Central memory CD4-positive, alpha-beta T cell (primary cell): ENCODE measurements around the gene C7orf33.
"Not testable (repeated sequence)": the region's sequence is repeated elsewhere in the genome, so short reads cannot be mapped to it uniquely, and the experiment has no call there.

ENCODE experiments used
- DNase-seq: peaks from one replicate; pipeline ENCODE4 v3.0.0; 2022

The C7orf33 gene

DNA sequence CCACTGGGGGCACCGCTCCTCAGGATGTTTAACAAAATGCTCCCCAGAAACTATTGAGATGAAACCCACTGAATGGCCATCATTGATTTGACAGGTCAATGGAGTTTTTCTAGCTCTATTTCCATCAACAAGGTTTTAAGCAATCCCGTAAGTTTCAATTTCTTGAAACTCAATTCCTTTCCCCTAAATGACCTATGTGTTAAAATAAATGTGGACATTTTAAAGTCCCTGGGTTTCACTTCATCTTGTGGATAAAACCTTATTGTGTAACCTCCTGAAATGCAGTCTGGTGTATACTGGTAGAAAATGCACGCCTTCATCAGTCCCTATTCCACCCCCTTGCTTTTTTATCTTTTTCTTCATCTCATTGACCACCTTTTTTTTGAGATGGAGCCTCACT lies 8.9 kb upstream of the C7orf33 start:
- DNase-seq = no peak

DNA sequence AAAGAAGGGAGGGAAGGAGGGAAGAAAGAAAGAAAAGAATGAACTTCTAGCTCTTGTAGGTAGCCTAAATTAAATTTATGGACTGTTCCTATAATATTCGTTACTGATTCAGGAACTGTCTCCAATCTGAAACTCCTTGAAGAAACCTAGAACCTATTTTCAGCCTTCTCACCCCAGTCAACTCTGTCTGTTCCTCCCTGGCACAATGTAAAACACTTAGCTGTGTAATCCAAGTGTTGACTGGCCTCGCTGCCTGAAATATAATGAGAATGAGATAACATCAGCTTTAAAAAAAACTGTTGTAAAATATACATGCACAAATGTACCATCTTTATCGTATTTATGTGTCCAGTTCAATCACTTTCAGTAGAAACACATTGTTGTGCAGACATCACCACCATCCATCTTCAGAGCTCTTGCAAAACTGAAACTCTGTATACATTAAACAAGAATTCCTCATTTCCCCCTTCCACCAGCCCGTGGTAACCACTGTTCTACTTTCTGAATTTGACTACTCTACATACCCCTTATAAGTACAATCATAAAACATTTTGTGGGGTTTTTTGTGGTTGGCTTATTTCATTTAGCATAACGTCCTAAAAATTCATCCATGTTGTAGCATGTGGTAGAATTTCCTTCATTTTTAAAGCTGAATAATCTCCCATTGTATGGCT lies 6.3 kb upstream of the C7orf33 start:
- DNase-seq = no peak

DNA sequence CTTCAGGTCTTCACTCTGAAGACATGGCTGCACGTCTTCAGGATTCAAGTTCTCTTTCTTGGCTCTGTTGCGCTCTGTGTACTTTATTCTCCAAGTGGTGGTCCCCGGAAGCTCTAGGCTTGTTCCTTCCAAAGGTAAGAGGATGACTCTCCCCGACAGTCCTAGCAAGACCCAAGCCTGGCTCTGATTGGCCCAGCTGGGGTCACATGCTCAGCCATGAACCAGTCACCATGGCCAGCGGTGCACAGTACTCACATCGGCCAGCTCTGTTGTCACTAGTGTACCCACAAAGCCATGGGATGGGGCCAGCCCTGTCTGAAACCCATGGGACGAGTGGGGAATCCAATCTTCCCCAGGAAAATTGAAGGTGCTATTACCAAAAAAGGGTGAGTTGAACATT lies 5.2 kb upstream of the C7orf33 start:
- DNase-seq = no peak

DNA sequence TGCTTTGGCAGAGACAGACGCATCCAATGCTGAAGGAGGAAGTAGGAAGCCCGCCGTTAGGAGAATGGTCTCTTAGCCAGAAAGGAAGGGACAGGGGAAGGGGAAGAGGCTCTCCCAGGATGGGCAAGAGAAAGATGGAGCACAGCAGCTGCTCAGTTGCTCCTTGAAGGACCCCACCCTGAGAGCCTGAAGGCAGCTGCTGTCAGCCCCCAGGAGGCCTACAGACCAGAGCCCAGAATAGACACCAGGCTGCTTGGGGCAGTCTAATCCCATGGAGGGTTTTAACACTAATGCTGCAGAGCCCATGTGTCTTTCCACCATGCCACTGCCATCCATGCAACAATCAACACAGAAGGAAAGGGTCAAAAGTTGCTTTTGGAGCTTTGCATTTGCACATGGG lies 3.5 kb upstream of the C7orf33 start:
- DNase-seq = no peak

- DNase-seq = no peak
These were observed 2.4 kb upstream of the C7orf33 start for GRCh38 chr7:148588168-148588567.

- no peak for DNase-seq
These were observed 1.9 kb upstream of the C7orf33 start for GRCh38 chr7:148588670-148589131.

GRCh38 chr7:148589640-148590039 lies 926 bp upstream of the C7orf33 start:
- no peak for DNase-seq

DNA sequence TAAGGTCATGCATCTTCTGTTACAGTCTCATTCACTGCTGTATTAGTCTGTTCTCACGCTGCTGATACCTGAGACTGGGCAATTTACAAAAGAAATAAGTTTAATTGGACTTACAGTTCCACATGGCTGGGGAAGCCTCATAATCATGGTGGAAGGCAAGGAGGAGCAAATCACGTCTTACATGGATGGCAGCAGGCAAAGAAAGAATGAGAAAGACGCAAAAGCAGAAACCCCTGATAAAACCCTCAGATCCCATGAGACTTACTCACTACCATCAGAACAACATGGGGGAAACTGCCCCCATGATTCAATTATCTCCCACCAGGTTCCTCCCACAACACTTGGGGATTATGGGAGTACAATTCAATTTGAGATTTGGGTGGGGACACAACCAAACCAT lies 5.8 kb downstream of the C7orf33 start:
- DNase-seq = not testable (repeated sequence)

DNA sequence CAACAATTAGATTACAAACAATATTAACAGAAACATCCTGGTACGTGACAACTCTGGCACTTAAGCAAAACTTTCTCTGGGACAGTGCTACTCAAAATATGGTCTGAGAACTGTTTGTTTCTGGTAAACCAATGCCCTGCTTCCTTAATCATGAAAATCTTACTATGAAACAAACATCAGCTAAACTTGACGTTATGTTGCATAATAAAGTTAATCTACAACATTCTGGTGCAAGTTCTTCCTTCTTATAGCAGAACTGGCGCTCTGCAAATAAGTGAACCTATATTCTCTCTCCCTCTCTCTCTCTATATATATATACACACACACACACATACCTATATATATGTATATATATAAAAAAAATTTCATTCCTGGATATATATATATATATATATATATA lies 7.8 kb downstream of the C7orf33 start:
- no peak for DNase-seq

- DNase-seq = no peak
These were observed 14.8 kb downstream of the C7orf33 start for GRCh38 chr7:148605350-148605749.

DNA sequence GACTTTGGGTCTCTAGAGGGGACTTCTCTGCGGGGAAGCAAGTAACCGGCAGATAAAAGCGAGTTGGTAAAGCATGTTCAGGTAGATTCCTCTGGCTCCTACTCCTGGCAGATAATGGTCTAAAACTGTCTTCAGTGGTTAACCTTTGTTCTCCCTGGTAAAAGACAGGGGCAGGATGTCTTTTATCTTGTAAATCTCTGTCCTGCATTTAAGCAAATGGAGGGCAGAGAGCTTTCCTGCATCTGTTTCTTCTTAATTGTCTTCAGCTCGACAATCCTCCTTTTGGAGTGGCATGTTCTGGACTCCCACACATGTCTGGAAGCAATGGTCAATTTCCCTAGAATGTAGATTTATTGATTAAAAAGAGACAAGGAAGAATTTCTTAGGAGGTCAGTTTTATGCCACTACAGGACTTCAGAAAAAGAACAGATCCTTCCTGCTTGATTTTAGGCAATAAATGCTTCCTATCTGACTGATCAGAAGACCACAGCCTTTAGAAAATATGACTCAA lies 16.6 kb downstream of the C7orf33 start:
- DNase-seq = peak; percentile 3

GRCh38 chr7:148609045-148609725 lies 18.6 kb downstream of the C7orf33 start:
- DNase-seq = no peak

GRCh38 chr7:148611692-148612091 lies 21.1 kb downstream of the C7orf33 start:
- DNase-seq = no peak

DNA sequence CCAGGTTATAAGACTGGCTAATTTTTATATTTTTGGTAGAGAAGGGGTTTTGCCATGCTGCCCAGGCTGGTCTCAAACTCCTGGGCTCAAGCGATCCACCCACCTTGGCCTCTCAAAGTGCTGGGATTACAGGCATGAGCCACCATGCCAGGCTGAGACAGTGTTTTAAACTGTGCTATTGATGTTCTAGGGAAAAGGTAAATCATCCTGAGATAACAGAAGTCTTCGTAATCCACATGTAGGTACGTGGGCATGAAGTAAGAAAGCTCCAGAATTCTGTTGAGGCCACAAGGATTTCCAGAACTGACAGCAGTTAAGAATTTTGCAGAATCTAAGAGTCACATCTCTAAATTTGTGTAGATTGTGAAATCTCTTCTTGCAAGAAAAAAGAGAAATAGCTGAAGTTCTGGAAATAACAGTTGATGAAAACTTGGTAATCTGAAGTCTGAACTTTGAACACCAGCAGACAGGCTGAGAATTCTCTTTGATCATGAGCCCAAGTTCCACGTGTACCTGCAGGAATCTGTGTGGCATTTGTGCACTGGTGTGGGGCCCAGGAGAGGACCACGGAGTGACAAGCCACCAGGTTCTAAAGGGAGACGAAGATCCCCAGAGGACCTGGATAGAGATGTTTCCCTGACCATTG lies 24.6 kb downstream of the C7orf33 start:
- no peak for DNase-seq

DNA sequence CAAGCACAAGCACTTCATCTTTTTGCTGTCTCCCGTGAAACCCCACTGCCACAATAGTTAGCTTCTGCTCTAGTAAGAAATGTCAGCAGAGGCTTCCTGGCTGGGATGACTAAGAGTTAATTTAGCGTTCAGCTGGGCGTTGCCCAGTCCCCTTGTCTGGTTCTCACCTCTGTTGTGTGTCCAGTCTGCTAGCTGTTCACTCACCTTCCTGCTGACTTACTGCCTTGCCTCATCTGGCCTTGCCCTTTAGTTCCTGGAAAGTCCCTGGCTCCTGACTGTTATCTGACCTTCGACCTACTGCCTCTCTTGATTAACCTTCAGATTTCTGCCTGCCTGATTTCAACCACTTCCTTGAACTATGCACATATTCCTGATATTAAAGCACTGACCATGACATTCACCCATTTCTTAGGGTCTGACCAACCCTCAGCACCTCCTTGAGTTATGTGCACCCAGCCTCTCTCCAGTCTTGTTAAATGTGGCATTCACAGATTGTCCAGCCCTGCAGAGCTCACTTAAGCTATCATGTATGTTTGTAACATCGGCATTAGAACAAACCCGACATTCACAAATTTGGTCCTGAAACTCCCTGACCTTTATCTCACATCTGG lies 30.3 kb downstream of the C7orf33 start:
- DNase-seq = no peak

GRCh38 chr7:148621563-148621962 lies 31.0 kb downstream of the C7orf33 start:
- DNase-seq = no peak

GRCh38 chr7:148622887-148623585 lies 32.5 kb downstream of the C7orf33 start:
- DNase-seq = no peak

DNA sequence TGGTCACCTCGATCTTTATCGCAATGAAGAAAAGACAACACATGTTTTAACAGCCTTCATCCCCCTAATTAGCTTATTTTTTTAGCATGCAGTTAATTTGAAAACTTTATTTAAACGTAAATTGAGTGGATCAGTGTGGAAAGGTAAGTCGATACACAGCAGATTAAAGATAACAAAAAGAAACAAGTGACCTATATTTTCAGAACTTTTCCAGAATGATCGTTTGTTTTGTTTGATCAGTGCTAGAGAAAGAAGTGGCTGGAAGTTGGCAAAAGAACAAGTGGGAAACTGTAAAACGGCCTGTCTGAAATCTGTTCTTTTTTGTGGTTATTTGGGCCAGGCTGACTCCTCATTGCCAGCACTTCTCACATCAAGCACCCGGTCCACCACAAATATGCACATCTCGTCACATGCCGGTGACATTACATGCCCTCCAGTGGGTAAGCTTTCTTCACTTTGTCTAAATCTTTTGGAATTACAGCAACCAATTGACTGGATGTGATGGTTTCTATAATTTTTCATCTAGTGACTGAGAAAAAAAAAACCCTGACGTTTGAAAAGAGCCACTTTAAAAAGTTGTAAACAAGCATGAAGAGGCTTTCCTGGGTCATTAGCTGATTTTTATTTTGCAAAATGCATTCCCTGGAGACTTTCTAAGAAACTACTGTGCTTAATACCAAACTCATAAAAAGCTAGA lies 33.2 kb downstream of the C7orf33 start:
- DNase-seq = no peak

GRCh38 chr7:148624735-148625134 lies 34.2 kb downstream of the C7orf33 start:
- DNase-seq = no peak

DNA sequence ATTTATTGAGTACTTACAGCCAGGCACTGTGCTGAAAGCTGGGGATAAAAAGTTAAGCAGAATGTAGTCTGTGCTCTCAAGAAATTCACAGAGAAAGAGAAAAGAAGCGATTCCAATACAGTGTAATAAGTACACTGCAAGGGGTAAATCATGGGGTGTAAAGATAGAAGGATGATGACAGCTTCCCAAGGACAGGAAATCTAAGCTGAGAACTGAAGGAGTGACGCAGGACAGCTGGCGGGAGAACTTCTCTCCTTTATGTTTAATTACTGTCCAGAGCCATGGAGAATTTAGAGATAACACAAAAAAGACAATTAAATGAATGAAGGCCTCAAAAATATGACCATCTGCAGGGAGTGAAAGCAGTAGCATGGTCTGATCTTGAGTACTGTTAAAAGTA lies 34.8 kb downstream of the C7orf33 start:
- no peak for DNase-seq

DNA sequence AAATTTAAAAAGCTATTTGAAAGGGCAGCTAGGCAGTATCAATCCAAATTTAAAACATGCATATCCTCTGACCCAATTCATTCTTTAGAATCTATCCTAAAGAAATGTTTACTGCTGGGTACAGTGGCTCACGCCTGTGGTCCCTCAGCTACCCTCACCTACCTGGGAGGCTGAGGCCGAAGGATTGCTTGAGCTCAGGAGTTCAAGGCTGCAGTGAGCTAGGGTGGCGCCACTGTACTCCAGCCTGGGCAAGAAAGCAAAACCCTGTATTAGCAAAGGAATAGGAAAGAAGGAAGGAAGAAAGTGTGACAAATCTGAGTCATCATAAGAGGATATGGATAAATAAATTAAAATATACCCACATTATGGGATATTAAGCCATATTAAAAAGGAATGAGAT lies 36.3 kb downstream of the C7orf33 start:
- no peak for DNase-seq

- DNase-seq = no peak
These were observed 37.4 kb downstream of the C7orf33 start for GRCh38 chr7:148628011-148628410.
